ENCODE data around the gene SLC6A3.

- TF ChIP-seq, protein P1, sequence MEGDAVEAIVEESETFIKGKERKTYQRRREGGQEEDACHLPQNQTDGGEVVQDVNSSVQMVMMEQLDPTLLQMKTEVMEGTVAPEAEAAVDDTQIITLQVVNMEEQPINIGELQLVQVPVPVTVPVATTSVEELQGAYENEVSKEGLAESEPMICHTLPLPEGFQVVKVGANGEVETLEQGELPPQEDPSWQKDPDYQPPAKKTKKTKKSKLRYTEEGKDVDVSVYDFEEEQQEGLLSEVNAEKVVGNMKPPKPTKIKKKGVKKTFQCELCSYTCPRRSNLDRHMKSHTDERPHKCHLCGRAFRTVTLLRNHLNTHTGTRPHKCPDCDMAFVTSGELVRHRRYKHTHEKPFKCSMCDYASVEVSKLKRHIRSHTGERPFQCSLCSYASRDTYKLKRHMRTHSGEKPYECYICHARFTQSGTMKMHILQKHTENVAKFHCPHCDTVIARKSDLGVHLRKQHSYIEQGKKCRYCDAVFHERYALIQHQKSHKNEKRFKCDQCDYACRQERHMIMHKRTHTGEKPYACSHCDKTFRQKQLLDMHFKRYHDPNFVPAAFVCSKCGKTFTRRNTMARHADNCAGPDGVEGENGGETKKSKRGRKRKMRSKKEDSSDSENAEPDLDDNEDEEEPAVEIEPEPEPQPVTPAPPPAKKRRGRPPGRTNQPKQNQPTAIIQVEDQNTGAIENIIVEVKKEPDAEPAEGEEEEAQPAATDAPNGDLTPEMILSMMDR (IDR thresholded peaks at IDR 0.05; ENCODE audit: extremely low read depth in 1 of 2, insufficient read depth in 1 of 2, low read depth in 1 of 2, low read length in 2 of 2) = no peak
- no peak for TF ChIP-seq POLR2AphosphoS5 (IDR thresholded peaks at IDR 0.05; ENCODE audit: insufficient read depth, low read depth, low read length)
- TF ChIP-seq POLR2A (IDR thresholded peaks at IDR 0.05; ENCODE audit: low read depth, low read length) = no peak
- no peak for TF ChIP-seq MYC (IDR thresholded peaks at IDR 0.05; ENCODE audit: low read depth, low read length)
- no peak for TF ChIP-seq EZH2 (IDR thresholded peaks at IDR 0.05; ENCODE audit: borderline replicate concordance, low read depth, low read length, severe bottlenecking)
- TF ChIP-seq FOS (IDR thresholded peaks at IDR 0.05; ENCODE audit: borderline replicate concordance, insufficient read depth, low read length) = no peak
These were observed 26.1 kb upstream of the SLC6A3 start for GRCh38 chr5:1471240-1471853.
